SU-DHL-6 (cell line): ENCODE results near the gene ZBTB32.

Experiments
- EZH2phosphoT487 ChIP-seq: fragments of 200-600 bp; sonication (generic), shearing (Covaris generic); conservative IDR thresholded peaks from 2 replicates; pipeline ENCODE4 v1.6.1; 2018; ENCODE audit warnings: mild to moderate bottlenecking, antibody characterized with exemption, low read length, moderate library complexity, mixed read lengths
- TF ChIP-seq, protein P1 (sequence below): fragments of 200-600 bp; sonication (generic); IDR thresholded peaks from one replicate; pipeline ENCODE4 v1.5.1; 2017; ENCODE audit warnings: antibody characterized with exemption, mild to moderate bottlenecking, low read length, moderate library complexity; ENCODE audit not compliant: insufficient read depth, poor library complexity, severe bottlenecking

GRCh38 chr19:35722897-35723296, 18.5 kb downstream of the ZBTB32 start:
- TF ChIP-seq, protein P1, sequence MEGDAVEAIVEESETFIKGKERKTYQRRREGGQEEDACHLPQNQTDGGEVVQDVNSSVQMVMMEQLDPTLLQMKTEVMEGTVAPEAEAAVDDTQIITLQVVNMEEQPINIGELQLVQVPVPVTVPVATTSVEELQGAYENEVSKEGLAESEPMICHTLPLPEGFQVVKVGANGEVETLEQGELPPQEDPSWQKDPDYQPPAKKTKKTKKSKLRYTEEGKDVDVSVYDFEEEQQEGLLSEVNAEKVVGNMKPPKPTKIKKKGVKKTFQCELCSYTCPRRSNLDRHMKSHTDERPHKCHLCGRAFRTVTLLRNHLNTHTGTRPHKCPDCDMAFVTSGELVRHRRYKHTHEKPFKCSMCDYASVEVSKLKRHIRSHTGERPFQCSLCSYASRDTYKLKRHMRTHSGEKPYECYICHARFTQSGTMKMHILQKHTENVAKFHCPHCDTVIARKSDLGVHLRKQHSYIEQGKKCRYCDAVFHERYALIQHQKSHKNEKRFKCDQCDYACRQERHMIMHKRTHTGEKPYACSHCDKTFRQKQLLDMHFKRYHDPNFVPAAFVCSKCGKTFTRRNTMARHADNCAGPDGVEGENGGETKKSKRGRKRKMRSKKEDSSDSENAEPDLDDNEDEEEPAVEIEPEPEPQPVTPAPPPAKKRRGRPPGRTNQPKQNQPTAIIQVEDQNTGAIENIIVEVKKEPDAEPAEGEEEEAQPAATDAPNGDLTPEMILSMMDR: no peak
- TF ChIP-seq EZH2phosphoT487: no peak
